ENCODE results near the gene FNBP1L.

DNA sequence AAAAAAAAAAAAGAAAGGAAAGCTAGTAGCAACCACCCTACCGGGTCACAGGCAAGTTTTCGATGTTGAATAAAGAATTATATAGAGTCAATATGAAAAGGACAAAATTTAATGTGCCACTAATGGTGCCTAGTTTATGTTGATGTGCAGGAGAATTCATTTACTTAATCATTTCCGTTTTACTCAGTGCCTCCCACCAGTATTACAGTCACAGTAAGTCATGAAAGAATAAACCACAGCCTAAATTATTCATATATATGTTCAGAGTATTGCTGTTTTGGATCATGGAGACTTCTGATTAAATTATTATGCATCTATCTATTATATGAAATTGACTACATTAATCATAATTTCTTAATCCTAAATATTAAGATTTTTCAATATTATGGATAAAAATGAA is 35.3 kb downstream of the FNBP1L start:
- TF ChIP-seq, protein P1, sequence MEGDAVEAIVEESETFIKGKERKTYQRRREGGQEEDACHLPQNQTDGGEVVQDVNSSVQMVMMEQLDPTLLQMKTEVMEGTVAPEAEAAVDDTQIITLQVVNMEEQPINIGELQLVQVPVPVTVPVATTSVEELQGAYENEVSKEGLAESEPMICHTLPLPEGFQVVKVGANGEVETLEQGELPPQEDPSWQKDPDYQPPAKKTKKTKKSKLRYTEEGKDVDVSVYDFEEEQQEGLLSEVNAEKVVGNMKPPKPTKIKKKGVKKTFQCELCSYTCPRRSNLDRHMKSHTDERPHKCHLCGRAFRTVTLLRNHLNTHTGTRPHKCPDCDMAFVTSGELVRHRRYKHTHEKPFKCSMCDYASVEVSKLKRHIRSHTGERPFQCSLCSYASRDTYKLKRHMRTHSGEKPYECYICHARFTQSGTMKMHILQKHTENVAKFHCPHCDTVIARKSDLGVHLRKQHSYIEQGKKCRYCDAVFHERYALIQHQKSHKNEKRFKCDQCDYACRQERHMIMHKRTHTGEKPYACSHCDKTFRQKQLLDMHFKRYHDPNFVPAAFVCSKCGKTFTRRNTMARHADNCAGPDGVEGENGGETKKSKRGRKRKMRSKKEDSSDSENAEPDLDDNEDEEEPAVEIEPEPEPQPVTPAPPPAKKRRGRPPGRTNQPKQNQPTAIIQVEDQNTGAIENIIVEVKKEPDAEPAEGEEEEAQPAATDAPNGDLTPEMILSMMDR (conservative IDR thresholded peaks at IDR 0.05 in 1 of 2, IDR thresholded peaks at IDR 0.05 in 1 of 2; ENCODE audit: extremely low read depth in 1 of 2, insufficient read depth in 1 of 2, low read depth in 1 of 2, low read length in 2 of 2): no peak
- TF ChIP-seq EZH2 (IDR thresholded peaks at IDR 0.05; ENCODE audit: borderline replicate concordance, low read length): no peak
